Testis (tissue), 3 donors: ENCODE data around the gene LRRC56. TPM values are rescaled to one million over a fixed set of nuclear protein-coding genes. Genes with fewer than 3 reads are reported as not detected.

Experiments
- DNase-seq: peaks from one replicate; pipeline ENCODE4 v3.0.0-alpha.2; 2019
- H3K27ac ChIP-seq, 2 donors: fragments of 200-600 bp; sonication (generic); one replicate each; pipeline ENCODE4 v1.5.1; 2019
- H3K27me3 ChIP-seq: fragments of 200-600 bp; sonication (generic); one replicate; pipeline ENCODE4 v1.5.1; 2019
- H3K36me3 ChIP-seq: fragments of 200-600 bp; sonication (generic); one replicate; pipeline ENCODE4 v1.5.1; 2017; ENCODE audit warnings: low read depth; ENCODE audit errors: missing control alignments
- H3K4me1 ChIP-seq: fragments of 200-600 bp; sonication (generic); one replicate; pipeline ENCODE4 v1.5.1; 2019
- H3K4me3 ChIP-seq, 2 donors: fragments of 200-600 bp; sonication (generic); one replicate each; pipeline ENCODE4 v1.5.1; 2017 to 2019
- H3K9me3 ChIP-seq: fragments of 200-600 bp; sonication (generic); one replicate; pipeline ENCODE4 v1.5.1; 2017
- POLR2A ChIP-seq: fragments of 450-650 bp; IDR thresholded peaks from one replicate; pipeline ENCODE4 v1.6.1; 2017; ENCODE audit warnings: antibody characterized with exemption, mild to moderate bottlenecking, moderate library complexity
- WGBS, 2 donors: methylation state at CpG; one replicate each; pipeline ENCODE4 v1.1.5; 2018; 5-methylcytosine and 5-hydroxymethylcytosine counted together
- intact Hi-C: fragments of 100-400 bp; cut with DNase I; formaldehyde crosslinking; loops from one replicate; pipeline ENCODE4 v1.15.1; 2023; ENCODE audit warnings: low total_unique reads
- polyA plus RNA-seq: library from polyadenylated mRNA; stranded (reverse); fragments of 350-450 nt; fragmentation: Illumina TruSeq; extraction: RNeasy Lipid Tissue Mini Kit (QIAGEN cat#74804); gene quantifications from one replicate; pipeline ENCODE4 v1.2.3, GENCODE V29; 2014; ENCODE audit warnings: low read depth, low replicate concordance; ENCODE audit not compliant: insufficient read depth
- total RNA-seq, 2 donors: library from RNA; depleted of rRNA; stranded (reverse); fragments of >200 nt; gene quantifications; one replicate each; pipeline ENCODE4 v1.2.3, GENCODE V29; 2016
- TF ChIP-seq, protein P1 (sequence below), 3 experiments: fragments of 450-650 bp in 2 of 3; fragments of 200-600 bp in 1 of 3; sonication (generic) in 1 of 3; IDR thresholded peaks; one replicate each; pipeline ENCODE4 v1.5.1; 2016 to 2019; ENCODE audit warnings: antibody characterized with exemption in 3 of 3, mild to moderate bottlenecking in 2 of 3, moderate library complexity in 1 of 3

LRRC56 gene
- total and polyA plus RNA-seq, 3 donors from 2014 or later: 11.6 to 23.5 (median 22.2) TPM

DNA sequence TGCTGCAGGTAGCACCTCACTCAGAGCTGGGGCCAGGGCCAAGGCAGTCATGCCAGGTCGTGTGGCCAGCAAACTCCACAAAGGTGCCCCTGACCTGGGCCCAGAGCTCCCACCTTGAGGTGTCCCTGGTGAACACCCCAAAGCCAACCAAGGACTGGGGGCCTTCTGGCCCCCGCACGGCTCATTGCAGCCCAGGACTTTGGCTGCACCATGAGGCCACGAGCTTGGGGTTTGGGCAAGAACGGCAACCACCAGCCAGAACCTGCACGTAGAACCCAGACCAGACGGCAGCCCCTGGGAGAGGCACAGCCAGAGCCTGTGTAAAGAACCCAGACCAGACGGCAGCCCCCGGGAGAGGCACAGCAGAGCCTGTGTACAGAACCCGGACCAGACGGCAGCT, 7.8 kb downstream of the LRRC56 start:
- DNase-seq: no peak
- intact Hi-C loops: no loop called here
- TF ChIP-seq POLR2A: no peak
- TF ChIP-seq, protein P1, sequence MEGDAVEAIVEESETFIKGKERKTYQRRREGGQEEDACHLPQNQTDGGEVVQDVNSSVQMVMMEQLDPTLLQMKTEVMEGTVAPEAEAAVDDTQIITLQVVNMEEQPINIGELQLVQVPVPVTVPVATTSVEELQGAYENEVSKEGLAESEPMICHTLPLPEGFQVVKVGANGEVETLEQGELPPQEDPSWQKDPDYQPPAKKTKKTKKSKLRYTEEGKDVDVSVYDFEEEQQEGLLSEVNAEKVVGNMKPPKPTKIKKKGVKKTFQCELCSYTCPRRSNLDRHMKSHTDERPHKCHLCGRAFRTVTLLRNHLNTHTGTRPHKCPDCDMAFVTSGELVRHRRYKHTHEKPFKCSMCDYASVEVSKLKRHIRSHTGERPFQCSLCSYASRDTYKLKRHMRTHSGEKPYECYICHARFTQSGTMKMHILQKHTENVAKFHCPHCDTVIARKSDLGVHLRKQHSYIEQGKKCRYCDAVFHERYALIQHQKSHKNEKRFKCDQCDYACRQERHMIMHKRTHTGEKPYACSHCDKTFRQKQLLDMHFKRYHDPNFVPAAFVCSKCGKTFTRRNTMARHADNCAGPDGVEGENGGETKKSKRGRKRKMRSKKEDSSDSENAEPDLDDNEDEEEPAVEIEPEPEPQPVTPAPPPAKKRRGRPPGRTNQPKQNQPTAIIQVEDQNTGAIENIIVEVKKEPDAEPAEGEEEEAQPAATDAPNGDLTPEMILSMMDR (IDR thresholded peaks at IDR 0.05): no peak
- no peaks in the 10 kb centered on the region for H3K4me1 ChIP-seq
- 94 to 96% methylated on average over 4 to 11 of the region's 11 CpGs for WGBS, 2 donors
- H3K27ac ChIP-seq: no peak overlapping the region
- H3K27me3 ChIP-seq: no peaks in the 10 kb centered on the region
- H3K4me3 ChIP-seq: no peak overlapping the region
- no peaks in the 10 kb centered on the region for H3K36me3 ChIP-seq
- no peaks in the 10 kb centered on the region for H3K9me3 ChIP-seq

DNA sequence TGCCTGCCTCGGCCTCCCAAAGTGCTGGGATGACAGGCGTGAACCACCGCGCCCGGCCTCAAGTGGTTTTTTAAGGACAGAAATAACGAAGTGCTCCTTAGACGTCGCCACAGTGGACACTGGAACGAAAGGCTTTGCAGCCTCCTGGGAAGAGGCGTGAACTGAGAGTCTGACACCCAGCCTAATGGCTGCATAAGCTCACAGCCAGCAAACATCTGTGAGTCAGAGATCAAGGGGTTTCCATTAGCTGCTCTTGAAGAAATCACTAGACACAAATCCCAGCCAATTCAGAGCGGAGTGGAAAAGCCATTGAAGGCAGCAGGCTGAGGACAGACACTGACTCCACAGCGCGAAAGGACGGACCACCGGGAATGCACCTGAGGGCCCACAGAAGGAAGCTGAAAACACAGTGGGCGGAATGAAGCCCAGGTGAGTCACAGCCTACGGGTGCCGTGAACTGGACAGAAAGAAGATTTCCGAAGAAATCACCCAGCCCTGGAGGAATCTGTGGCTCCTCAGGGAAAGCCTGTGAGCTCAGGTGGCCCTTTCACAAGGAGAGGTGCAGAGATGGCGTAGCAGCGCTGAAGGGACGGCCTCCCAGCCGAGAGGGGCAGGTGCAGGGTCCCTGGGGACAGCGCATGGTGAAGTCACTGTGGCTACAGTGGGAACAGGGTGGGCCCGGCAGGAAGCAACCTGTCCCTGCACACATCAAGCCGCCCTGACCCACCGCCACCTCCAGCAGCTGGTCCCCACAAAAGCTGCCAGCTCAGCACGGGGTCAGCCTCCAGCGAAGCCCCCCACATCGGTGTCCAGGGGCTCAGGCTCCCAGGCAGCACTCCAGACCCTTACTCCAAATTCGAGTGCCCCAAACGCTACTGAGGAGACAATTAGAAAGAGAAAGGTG, 11.6 kb downstream of the LRRC56 start:
- no peaks in the 10 kb centered on the region for H3K27me3 ChIP-seq
- H3K36me3 ChIP-seq: no peaks in the 10 kb centered on the region
- DNase-seq: no peak
- no peaks in the 10 kb centered on the region for H3K4me1 ChIP-seq
- WGBS, 2 donors: 85 to 90% methylated on average over 30 to 32 of the region's 32 CpGs
- no peak for TF ChIP-seq POLR2A
- TF ChIP-seq, protein P1 (IDR thresholded peaks at IDR 0.05): no peak
- no peak overlapping the region for H3K4me3 ChIP-seq
- no peak overlapping the region for H3K27ac ChIP-seq
- intact Hi-C loops: no loop called here
- H3K9me3 ChIP-seq: no peaks in the 10 kb centered on the region

DNA sequence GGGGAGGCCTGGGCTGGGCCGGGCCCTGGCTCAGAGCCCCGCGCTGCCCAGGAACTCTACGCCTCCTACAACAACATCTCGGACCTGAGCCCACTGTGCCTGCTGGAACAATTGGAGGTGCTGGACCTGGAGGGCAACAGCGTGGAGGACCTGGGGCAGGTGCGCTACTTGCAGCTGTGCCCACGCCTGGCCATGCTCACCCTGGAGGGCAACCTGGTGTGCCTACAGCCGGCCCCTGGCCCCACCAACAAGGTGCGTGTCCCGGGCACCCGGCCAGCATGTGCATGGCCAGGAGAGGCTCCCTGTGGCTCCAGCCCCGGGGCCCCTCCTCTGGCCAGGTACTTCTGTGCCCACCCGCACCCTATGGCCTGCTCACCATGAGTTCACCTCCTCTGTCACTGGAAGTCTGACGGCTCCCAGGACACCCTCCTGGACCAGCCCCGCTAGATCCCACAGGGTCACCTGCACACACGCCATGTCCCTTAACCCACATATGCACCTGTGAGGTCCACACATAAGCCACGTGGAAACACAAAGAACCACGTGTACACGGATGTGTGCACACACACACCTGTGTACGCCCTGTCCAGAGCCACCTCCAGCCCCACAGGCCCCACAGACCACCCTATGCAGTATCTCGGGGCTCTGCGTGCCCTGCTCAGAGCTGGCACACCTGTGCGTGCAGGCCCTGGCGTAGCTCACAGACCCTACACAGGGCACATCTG, 12.9 kb downstream of the LRRC56 start:
- TF ChIP-seq, protein P1 (IDR thresholded peaks at IDR 0.05): no peak
- no peak for TF ChIP-seq POLR2A
- Histone ChIP-seq H3K36me3 (no peaks in the 10 kb centered on the region), H3K27me3 (no peaks in the 10 kb centered on the region), H3K4me3 (no peak overlapping the region), H3K4me1 (peaks cover 10% of the 10 kb centered on the region), H3K27ac (no peak overlapping the region), H3K9me3 (no peaks in the 10 kb centered on the region)
- DNase-seq: no peak
- intact Hi-C loops: loop anchor here (10.0 kb wide), 1 partner anchor 175 kb away; no protein-coding TSS in a partner anchor
- WGBS, 2 donors: 95 to 96% methylated on average over 13 to 25 of the region's 25 CpGs

DNA sequence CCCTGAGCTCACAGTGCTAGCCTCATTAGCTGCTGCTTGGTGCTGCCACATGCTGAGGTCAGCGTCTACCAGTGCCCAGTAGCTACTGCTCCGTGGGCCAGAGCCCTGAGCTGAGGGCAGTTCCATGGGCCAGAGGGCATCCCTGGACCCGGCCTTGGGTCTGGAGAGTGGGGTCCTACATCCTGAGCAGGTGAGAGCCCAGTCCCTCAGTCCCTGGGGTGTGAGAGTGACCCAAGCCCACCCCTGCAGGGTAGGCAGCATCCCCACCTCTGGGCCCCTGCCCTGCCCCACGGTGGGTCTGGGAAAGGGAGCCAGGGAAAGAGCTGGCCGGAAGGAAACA, 13.4 kb downstream of the LRRC56 start:
- Histone ChIP-seq H3K4me3 (no peak overlapping the region), H3K36me3 (no peaks in the 10 kb centered on the region), H3K27me3 (no peaks in the 10 kb centered on the region), H3K4me1 (peaks cover 12% of the 10 kb centered on the region), H3K27ac (no peak overlapping the region), H3K9me3 (no peaks in the 10 kb centered on the region)
- TF ChIP-seq, protein P1 (IDR thresholded peaks at IDR 0.05): no peak
- no peak for TF ChIP-seq POLR2A
- DNase-seq: no peak
- 86 to 88% methylated on average over 5 of the region's 5 CpGs for WGBS, 2 donors
- intact Hi-C loops: loop anchor here (10.0 kb wide), 1 partner anchor 174 kb away; no protein-coding TSS in a partner anchor
